Uterus (tissue), 2 donors: ENCODE results near the gene CFAP251.

Experiments used
- CTCF ChIP-seq, 4 experiments: fragments of 200-600 bp in 2 of 4; fragments of 450-650 bp in 2 of 4; sonication (generic) in 2 of 4; IDR thresholded peaks; one replicate each; pipeline ENCODE4 v1.5.1; 2016 to 2019; ENCODE audit warnings: antibody characterized with exemption in 4 of 4, mild to moderate bottlenecking in 2 of 4, moderate library complexity in 1 of 4
- POLR2A ChIP-seq, 2 donors: fragments of 450-650 bp; IDR thresholded peaks; one replicate each; pipeline ENCODE4 v1.6.1; 2016; ENCODE audit warnings: antibody characterized with exemption in 2 of 2, mild to moderate bottlenecking in 1 of 2, moderate library complexity in 1 of 2

GRCh38 chr12:121949648-121950397, 31.4 kb downstream of the CFAP251 start:
- TF ChIP-seq CTCF (IDR thresholded peaks at IDR 0.05) (no peak), POLR2A (IDR thresholded peaks at IDR 0.05) (no peak)
